GM18505 (cell line): ENCODE measurements around the gene FADS3.

Experiments
- ATAC-seq: cut with Tn5 transposase; IDR thresholded peaks from one replicate; pipeline ENCODE4 v1.9.1; 2021; ENCODE audit not compliant: unreplicated experiment
- POLR2A ChIP-seq: IDR thresholded peaks from 4 replicates; pipeline ENCODE4 v1.6.1; 2011; ENCODE audit warnings: borderline replicate concordance; ENCODE audit not compliant: insufficient read depth, insufficient read length; ENCODE audit errors: extremely low read depth

The FADS3 gene

DNA sequence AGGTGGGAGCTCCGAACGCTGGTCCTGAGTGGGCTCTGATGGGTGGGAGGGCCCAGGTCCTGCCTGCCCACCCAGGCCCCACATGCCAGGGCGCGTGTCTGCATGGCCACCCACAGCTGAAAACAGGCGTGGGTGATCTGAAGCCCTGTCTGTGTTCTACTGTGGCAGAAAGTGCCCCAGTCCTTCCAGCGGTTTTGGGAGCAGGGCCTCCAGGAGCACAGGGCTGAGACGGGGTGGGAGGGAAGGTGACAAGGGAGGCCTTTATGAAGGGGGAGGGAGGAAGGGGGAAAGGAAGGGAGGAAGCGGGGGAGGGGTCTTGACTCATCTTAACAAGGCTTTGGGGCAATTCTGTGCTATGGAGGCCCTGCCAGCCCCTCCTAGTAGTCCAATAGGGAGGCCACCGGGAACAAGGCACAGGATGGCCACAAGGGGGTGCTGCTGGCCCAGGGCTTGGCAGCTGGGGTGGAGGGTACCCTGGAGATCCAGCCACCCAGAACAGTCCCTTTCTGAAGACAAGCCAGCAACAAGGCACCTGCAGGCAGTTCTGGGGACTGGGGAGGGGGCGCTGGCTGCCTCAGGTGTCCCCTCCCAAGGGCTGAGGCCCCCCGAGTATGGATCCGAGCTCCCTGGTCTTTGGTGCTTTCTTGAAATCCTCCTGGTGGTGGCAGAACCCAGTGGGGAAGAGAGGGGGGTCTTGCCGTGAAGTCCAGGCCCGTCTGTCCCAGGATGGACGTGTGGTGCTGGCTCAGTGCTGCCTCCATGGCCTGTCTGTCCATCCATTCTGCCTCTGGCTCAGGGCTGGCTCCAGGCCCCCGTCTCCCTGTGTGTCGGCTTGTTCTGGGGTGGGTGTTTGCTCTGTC lies 6.3 kb upstream of the FADS3 start:
- TF ChIP-seq POLR2A, result no peak
- ATAC-seq, result no peak

DNA sequence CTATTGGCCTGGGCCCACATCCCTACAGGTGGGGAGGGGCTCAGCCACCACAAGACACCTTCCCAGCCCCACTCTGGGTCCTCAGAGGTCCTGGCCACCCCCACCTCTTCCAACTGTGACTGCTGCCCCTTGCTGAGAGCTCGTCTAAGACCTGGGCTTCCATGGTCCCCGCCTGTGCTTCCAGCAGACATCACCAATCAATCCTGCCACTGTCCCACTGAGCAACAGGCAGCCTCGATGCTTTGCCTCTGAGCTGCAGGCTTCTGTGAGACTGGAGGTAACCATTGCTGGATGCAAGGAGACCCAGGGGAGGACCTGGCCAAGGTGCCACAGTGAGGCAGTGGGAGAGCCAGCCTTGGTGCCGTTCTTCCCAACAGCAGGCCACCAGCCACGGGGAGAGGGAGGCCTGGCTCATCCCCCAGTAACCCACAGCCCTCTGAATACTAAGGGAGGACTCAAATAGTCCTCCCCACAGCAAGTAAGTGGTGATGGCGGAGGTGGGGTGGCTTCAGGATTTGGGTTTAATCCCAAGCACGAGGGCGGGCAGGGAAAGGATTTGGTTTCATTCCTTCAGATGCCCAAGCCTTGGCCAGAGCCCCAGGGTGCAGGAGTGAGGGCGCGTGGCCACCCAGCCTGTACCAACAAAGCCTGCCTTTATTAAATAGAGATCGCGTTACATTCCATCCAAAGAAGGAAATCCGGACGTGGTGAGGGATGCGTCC lies 5.5 kb upstream of the FADS3 start:
- no peak for TF ChIP-seq POLR2A
- ATAC-seq, result no peak

DNA sequence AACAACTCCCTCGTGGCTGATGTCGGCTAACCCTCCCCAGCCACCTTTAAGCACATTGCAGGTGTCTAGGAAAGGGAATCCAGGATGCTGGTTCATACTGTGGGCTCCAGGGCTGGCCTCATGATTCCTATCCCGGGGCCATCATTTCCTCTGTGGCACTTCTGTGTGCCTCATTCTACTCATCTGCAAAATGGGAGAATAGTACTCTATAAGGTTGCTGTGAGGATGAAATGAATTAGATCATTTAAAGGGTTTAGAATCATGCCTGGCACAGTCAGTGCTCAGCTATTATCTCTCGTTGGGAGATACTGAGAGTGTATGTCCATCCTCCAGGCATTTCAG lies 4.3 kb upstream of the FADS3 start:
- TF ChIP-seq POLR2A, result no peak
- ATAC-seq, result no peak

DNA sequence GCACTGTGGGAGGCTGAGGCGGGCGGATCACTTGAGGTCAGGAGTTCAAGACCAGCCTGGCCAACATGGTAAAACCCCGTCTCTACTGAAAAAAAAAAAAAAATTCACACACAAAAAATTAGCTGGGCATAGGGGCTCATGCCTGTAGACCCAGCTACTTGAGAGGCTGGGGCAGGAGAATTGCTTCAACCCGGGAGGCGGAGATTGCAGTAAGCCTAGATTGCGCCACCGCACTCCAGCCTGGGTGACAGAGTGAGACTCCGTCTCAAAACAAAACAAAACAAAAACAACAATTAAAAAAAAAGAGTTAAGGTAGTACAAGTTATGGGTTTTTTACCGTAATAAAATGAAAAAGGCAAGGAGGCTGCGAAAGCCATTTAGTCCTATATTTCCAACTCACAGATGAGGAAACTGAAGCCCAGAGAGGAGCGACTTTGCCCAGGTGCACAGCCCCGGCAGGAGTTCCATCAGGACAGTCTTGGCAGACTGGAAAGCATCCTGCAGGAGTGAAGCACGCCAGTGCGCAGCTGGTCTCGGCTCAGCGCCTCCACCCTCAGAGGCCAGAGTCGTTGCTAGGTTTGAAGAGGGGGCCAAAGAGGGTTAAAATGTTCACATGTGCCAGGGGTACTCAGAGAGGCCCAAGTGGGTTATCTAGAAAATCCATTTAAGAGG lies 3.8 kb upstream of the FADS3 start:
- ATAC-seq, result no peak
- no peak for TF ChIP-seq POLR2A

DNA sequence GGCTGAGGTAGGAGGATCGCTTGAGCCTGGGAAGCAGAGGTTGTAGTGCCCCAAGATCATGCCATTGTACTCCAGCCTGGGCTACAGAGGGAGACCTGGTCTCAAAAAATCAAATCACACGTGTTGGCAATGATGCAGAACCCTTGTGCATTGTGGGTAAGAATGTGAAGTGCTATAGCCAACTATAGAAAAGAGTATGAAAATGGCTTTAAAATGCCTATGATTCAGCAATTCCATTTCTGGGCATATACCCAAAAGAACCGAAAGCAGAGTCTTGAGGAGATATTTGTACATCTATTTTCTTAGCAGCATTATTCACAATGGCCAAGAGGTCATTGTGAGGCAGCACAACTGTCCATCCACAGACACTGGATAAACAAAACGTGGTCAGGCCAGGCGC lies 2.6 kb upstream of the FADS3 start:
- no peak for TF ChIP-seq POLR2A

DNA sequence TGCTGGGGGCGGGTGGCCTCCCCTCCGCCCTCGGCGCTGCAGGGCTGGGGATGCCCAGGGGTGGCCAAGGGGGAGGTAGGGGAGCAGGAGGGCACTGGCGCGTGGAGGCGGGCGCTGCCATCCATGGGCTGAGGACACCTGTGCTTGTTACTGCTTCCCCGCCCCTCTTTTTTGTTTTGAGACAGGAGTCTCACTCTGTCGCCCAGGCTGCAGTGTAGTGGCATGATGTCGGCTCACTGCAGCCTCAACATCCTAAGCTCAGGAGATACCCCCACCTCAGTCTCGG lies 683 bp upstream of the FADS3 start:
- TF ChIP-seq POLR2A, result no peak
- peak; percentile 35 for ATAC-seq

More for the DNA sequence above, 2.6 kb upstream of the FADS3 start:
- no peak for ATAC-seq

DNA sequence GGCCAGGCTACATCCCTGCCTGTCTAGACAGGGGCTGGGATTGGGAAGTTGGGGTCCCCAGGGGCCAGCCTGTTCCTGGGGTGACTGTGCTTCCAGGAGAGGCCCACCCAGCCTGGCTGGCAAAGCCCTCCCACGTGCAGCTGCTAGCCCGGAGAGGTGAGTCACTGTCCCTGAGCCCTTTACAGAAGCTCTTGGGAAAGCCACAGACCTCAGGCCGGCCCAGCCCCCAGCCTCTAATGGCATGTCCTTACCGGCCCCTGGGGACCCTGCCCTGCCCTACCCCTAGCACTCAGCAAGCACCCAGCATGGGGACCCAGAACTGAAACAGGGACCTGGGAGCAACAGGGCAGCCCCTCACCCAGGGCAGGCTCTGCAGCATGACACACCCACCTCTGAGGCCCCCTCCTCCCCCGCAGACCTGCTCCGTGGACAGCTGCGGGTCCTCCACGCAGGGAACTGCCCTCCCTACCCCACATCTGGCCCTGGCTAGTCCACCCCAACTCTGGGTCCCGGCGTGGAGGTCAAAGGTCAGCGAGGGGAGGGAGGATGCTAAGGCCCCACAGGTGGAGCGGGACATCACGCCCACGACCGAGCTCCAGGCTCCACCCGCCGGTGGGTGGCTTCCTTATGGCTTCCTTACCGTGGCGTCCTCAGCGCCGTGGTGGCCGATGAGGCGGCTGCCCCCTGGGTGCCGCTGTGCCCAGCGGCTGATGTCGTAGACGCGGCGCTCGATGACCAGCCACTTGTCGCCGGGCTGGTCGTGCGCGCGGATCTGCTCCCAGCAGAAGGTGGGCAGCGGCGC lies 615 bp downstream of the FADS3 start:
- ATAC-seq, result peak; percentile 22

DNA sequence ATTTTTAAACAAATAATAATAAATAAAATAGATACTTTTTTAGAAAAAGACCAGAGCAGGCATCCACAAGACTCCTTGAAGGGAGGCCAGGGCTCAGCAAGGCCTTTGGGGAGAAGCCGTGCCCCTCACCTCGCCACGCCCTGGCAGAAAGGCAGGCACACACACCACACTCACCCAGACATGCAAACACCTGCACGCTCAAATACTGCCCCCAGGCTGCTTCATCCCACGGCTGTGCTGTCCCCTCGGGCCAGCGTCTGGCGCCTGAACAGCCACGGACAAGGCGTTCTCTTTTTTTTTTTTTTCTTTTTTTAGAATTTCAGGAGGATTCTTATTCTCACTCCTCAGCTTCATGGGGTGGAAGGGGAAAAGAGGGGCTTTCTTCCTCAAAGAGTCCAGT lies 1.5 kb downstream of the FADS3 start:
- no peak for TF ChIP-seq POLR2A
- no peak for ATAC-seq

More for the DNA sequence above, 615 bp downstream of the FADS3 start:
- no peak for TF ChIP-seq POLR2A

DNA sequence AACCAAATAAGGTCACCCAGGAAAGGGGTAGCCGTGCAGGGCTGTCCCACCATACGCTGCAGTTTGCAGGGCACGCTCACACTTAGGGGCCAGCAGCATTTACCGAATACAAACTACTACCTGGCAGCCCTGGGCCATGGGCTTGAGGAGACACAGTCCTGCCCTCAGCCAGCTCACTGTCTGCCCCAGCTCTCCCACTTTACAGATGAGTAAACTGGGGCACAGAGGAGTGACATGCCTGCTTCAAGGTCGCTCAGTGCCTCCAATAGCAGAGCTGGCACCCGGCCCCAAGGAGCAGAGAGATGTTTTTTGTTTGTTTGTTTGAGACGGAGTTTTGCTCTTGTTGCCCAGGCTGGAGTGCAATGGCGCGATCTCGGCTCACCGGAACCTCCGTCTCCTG lies 2.8 kb downstream of the FADS3 start:
- no peak for TF ChIP-seq POLR2A

DNA sequence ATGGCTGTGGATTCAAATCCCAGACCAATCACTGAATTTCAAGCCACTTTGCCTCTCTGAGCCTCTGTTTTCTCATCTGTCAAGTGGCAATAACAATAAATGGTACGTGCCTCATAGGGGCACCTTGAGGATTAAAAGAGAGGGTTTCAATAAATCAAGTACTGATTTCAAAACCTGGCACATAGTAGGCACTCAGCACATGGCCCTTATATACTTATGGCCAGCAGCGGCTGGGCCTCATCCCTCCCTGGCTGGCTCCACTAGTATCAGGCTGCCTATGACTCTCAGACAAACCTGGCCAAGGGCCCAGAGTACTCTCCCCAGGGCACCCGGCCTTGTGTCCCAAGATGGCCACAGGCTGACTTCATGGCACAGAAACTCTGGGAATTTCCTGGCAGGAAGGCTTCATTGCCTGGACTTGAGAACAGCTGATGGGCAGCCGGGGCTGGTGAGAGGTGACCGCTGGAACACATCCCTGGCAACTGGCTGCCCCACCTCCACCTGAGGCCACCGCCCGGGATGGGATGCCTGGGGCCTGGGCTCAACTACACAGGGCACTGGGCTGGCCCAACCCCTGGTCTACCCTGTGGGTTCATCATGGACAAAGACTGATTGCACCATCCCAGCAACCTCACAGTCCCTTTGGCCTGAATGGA lies 3.4 kb downstream of the FADS3 start:
- no peak for ATAC-seq
- TF ChIP-seq POLR2A, result no peak

More for the DNA sequence above, 2.8 kb downstream of the FADS3 start:
- ATAC-seq, result no peak

DNA sequence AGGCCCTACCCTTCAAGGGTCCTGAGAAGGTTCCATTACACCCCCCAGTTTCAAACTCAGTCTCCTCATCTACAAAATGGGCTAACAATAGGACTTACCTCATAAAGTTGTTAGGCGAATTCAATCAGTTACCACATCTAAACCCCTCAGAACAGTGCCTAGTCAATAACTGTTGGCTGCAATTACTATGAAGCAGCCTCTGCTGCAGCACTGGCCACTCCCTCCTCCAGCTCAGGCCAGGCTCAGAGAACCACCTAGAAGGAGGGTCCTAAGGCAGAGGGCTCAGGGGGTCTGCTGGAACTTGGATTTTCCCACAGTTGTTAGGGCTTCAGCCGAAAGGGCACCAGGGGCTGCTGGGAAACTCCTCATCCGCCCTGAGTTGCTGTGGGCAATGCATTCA lies 4.7 kb downstream of the FADS3 start:
- ATAC-seq, result no peak

DNA sequence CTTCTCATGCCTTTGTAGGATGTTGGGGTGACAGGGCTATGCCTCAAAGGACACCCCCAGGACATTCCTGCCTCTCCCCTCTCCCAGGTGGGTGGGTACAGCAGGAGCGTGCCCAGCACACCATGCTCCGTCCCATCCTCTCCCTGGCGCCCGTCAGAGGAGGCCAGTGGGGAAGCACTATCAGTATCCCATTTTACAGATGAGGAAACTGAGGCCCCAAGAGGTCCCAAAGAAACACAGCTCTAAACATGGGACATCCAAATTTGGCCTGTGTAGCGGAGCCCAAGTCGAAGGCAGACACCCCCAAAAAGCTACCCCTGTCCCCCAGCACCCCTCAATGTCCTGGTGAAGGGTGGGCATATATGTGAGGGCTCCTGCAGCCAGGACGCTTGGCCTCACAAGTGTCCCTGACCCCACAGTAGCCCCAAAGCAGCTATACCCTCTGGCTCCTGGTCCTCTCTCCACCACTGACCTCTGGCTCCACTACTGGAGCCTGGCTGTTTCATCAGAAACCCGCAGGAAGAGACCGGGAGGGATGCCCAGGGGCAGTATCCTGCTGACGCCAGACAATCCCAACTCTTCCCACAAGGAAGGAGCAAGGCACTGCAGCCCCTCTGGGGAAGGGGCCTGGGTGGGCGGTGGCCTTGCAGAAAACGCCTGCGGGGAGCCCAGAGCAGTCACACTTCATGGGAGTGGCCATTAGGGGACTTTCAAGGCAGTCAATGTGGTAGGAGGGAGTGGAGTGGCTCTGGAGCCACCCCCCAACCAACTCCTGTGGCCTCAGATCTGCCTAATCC lies 5.4 kb downstream of the FADS3 start:
- no peak for ATAC-seq
- TF ChIP-seq POLR2A, result no peak

More for the DNA sequence above, 4.7 kb downstream of the FADS3 start:
- TF ChIP-seq POLR2A, result no peak
